ENCODE data around the gene RAB4A.

Gene RAB4A

DNA sequence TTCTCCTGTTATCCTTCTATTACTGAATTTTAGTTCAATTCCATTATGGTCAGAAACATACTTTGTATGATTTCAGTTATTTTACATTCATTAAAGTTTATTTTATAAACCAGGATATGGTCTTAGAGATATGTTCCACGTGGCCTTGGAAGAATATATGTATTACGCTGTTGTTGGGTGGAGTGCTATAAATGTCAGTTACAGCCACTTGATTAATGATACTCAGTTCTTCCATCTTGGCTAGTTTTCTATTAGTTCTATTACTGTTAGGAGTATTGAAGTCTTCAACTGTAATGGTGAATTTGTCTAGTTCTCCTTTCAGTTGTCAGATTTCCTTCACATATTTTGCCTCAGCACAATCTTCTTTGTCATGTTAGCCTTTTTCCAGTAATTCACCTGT, 45.3 kb downstream of the RAB4A start:
- H2AFZ ChIP-seq (ENCODE audit: low read length) = no peak overlapping the region
- no peak for DNase-seq
- no peaks in the 10 kb centered on the region for H3K9me3 ChIP-seq (replicated peaks; ENCODE audit: insufficient read depth, low read length)
- no peaks in the 10 kb centered on the region for H3K9me2 ChIP-seq (replicated peaks; ENCODE audit: insufficient read depth, low read length)
- H3K79me2 ChIP-seq (ENCODE audit: low read length) = no peaks in the 10 kb centered on the region
- no peak overlapping the region for H3K27ac ChIP-seq (ENCODE audit: low read length)
- no peak for TF ChIP-seq CTCF (IDR thresholded peaks at IDR 0.05; ENCODE audit: low read length)
- TF ChIP-seq EZH2phosphoT487 (IDR thresholded peaks at IDR 0.05; ENCODE audit: low read length) = no peak
- no peak for TF ChIP-seq EZH2 (optimal IDR thresholded peaks at IDR 0.05; ENCODE audit: low read depth, low read length)
- no peak overlapping the region for H3K4me2 ChIP-seq (ENCODE audit: low read depth, low read length)
- H3K36me3 ChIP-seq (replicated peaks; ENCODE audit: insufficient read depth, low read length) = no peaks in the 10 kb centered on the region
- no peaks in the 10 kb centered on the region for H3F3A ChIP-seq (ENCODE audit: insufficient read depth, low read length)
- no peak overlapping the region for H3K4me3 ChIP-seq (ENCODE audit: low read length)
- no peaks in the 10 kb centered on the region for H3K27me3 ChIP-seq (replicated peaks; ENCODE audit: insufficient read depth, low read length)
- no peaks in the 10 kb centered on the region for H3K4me1 ChIP-seq (ENCODE audit: low read length)
- H3K9ac ChIP-seq (ENCODE audit: low read length) = no peak overlapping the region
- H4K20me1 ChIP-seq (ENCODE audit: insufficient read depth, low read length) = no peaks in the 10 kb centered on the region

DNA sequence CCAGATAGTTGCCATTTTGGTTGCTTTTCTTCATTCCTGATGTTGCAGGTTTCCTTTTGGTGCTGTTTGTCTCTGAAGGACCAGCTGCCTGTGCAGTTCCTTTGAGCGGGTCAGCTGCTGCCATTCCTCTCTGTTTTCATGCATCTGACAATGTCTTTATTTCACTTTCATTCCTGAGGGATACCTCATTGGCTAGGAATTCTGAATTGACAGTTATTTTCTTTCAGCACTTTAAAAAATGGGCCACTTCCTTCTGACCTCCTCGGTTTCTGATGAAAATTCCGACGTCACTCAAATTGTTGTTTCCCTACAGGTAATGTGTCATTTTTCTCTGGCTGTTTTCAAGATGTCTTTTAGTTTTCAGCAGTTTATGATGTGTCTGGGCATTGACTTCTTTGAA, 47.1 kb downstream of the RAB4A start:
- Histone ChIP-seq H3K4me2 (ENCODE audit: low read depth, low read length) (no peak overlapping the region), H3K4me1 (ENCODE audit: low read length) (no peaks in the 10 kb centered on the region), H4K20me1 (ENCODE audit: insufficient read depth, low read length) (no peaks in the 10 kb centered on the region), H3K4me3 (ENCODE audit: low read length) (no peak overlapping the region), H3K9me2 (replicated peaks; ENCODE audit: insufficient read depth, low read length) (no peaks in the 10 kb centered on the region), H3K27ac (ENCODE audit: low read length) (no peak overlapping the region), H3F3A (ENCODE audit: insufficient read depth, low read length) (no peaks in the 10 kb centered on the region), H3K79me2 (ENCODE audit: low read length) (no peaks in the 10 kb centered on the region), H3K9me3 (replicated peaks; ENCODE audit: insufficient read depth, low read length) (no peaks in the 10 kb centered on the region), H3K36me3 (replicated peaks; ENCODE audit: insufficient read depth, low read length) (no peaks in the 10 kb centered on the region), H2AFZ (ENCODE audit: low read length) (no peak overlapping the region), H3K27me3 (replicated peaks; ENCODE audit: insufficient read depth, low read length) (no peaks in the 10 kb centered on the region), H3K9ac (ENCODE audit: low read length) (no peak overlapping the region)
- TF ChIP-seq EZH2 (optimal IDR thresholded peaks at IDR 0.05; ENCODE audit: low read depth, low read length) (no peak), CTCF (IDR thresholded peaks at IDR 0.05; ENCODE audit: low read length) (no peak), EZH2phosphoT487 (IDR thresholded peaks at IDR 0.05; ENCODE audit: low read length) (no peak)
- no peak for DNase-seq

DNA sequence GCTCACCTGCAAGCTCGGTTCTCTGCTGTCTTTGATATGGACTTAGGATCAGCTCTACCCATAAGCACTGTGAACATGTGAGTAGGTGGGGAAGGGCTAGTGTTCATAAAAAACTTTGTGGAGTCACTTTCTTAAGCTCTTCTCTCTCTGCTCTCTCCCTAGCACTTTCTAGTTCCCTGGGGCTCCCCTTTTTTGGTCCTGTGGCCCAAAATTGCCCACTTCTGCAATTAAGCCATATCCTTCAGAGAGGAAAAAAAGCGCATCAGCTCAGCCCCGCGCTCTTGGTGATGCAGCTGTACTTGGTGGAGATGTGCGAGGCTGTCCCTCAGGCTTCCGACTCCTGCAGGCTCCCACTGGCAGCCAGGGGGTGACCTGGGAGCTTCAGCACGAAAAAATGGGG, 48.6 kb downstream of the RAB4A start:
- no peak overlapping the region for H3K4me3 ChIP-seq (ENCODE audit: low read length)
- no peaks in the 10 kb centered on the region for H3F3A ChIP-seq (ENCODE audit: insufficient read depth, low read length)
- H4K20me1 ChIP-seq (ENCODE audit: insufficient read depth, low read length) = no peaks in the 10 kb centered on the region
- DNase-seq = no peak
- no peaks in the 10 kb centered on the region for H3K9me3 ChIP-seq (replicated peaks; ENCODE audit: insufficient read depth, low read length)
- no peak overlapping the region for H3K4me2 ChIP-seq (ENCODE audit: low read depth, low read length)
- no peaks in the 10 kb centered on the region for H3K79me2 ChIP-seq (ENCODE audit: low read length)
- H3K9me2 ChIP-seq (replicated peaks; ENCODE audit: insufficient read depth, low read length) = no peaks in the 10 kb centered on the region
- H3K36me3 ChIP-seq (replicated peaks; ENCODE audit: insufficient read depth, low read length) = no peaks in the 10 kb centered on the region
- H3K27me3 ChIP-seq (replicated peaks; ENCODE audit: insufficient read depth, low read length) = no peaks in the 10 kb centered on the region
- H2AFZ ChIP-seq (ENCODE audit: low read length) = no peak overlapping the region
- no peak for TF ChIP-seq CTCF (IDR thresholded peaks at IDR 0.05; ENCODE audit: low read length)
- no peak for TF ChIP-seq EZH2 (optimal IDR thresholded peaks at IDR 0.05; ENCODE audit: low read depth, low read length)
- TF ChIP-seq EZH2phosphoT487 (IDR thresholded peaks at IDR 0.05; ENCODE audit: low read length) = no peak
- H3K4me1 ChIP-seq (ENCODE audit: low read length) = no peaks in the 10 kb centered on the region
- H3K27ac ChIP-seq (ENCODE audit: low read length) = no peak overlapping the region
- H3K9ac ChIP-seq (ENCODE audit: low read length) = no peak overlapping the region

All from MM.1S (cell line).